HG02870 (cell line): ENCODE measurements around the gene MCHR2.
"Not testable (repeated sequence)": the region's sequence is repeated elsewhere in the genome, so short reads cannot be mapped to it uniquely, and the experiment has no call there.

Experiments used
- ATAC-seq: cut with Tn5 transposase; IDR thresholded peaks from one replicate; pipeline ENCODE4 v1.9.1; 2021; ENCODE audit warnings: mild to moderate bottlenecking, moderate library complexity; ENCODE audit not compliant: unreplicated experiment

The MCHR2 gene, protein sequence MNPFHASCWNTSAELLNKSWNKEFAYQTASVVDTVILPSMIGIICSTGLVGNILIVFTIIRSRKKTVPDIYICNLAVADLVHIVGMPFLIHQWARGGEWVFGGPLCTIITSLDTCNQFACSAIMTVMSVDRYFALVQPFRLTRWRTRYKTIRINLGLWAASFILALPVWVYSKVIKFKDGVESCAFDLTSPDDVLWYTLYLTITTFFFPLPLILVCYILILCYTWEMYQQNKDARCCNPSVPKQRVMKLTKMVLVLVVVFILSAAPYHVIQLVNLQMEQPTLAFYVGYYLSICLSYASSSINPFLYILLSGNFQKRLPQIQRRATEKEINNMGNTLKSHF

GRCh38 chr6:99993533-99994251, at the start of gene MCHR2:
Gene MCHR2 (minus strand): TSS chr6:99994223. CDS start chr6:99956147, 38,076 bp downstream.
- ATAC-seq = no peak

DNA sequence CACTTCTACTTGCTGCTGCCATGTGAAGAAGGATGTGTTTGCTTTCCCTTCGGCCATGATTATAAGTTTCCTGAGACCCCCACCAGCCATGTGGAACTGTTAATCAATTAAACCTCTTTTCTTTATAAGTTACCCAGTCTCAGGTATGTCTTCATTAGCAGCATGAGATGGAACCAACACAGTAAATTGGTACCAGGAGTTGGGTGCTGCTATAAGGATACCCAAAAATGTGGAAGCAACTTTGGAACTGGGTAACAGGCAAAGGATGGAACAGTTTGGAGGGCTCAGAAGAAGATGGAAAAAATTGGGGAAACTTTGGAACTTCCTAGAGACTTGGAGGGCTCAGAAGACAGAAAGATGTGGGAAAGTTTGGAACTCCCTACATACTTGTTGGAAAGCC, 44.5 kb upstream of the MCHR2 start:
- not testable (repeated sequence) for ATAC-seq

GRCh38 chr6:100035873-100036653, 42.0 kb upstream of the MCHR2 start:
- ATAC-seq = no peak

DNA sequence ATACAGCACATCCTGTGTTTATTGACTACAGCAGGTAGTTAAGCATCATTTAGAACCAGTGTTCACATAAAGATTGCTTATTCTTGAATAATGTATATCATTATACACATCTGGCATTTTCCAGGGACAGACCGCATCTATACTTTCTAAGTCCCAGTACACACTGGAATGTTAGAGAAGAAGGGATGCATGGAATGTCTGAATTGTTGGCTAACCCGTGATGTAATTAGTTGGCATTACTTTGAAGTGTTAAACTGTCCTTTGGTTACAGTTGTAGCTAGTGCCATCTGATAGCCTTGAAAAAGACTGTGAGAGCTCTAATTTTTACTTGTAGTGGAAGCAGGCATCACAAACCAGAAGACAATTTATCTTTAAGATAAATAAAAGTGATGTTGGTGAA, 29.8 kb upstream of the MCHR2 start:
- ATAC-seq = no peak

- ATAC-seq = no peak
Observed at GRCh38 chr6:100022847-100023246, 28.8 kb upstream of the MCHR2 start.

DNA sequence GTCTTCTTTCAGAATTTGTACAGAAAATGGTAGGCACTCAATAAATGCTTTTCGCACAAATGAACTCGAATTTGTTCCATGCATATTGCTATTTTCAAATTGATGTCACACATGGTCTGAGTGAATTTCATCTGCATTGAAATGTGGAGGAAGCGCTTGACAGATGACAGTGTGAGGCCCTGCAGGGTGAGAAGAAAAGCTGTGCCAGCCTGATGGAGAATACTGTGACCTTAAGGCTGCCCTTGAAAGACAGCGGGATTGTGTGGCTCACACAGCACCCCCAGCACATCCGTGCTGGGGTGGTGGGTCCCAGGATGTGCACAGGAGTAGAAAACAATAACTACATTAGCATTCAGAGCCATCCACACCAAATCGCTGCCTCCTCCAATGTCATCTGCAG, 14.8 kb upstream of the MCHR2 start:
- no peak for ATAC-seq

DNA sequence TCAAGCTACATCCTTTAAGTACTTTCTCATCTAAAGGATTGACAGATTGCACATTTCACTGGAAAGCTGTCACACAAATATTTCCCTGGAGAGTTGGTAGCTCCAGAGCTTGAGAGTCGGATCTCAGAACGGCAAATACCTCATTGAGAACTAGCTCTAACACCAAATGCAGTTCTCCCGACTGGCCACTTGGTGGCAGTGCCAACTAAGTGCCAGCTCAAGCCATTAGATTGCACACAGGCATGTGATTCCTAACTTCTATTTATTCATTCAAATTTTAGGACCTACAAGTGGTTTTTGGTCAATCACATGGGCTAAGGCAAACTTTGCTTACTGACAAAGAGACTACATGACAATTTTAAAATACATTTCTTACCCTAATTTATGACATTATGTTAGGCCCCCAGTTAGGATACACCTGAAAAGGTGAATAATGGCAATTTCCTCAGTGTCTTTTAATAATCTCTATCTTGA, 7.9 kb upstream of the MCHR2 start:
- peak; percentile 86 for ATAC-seq

DNA sequence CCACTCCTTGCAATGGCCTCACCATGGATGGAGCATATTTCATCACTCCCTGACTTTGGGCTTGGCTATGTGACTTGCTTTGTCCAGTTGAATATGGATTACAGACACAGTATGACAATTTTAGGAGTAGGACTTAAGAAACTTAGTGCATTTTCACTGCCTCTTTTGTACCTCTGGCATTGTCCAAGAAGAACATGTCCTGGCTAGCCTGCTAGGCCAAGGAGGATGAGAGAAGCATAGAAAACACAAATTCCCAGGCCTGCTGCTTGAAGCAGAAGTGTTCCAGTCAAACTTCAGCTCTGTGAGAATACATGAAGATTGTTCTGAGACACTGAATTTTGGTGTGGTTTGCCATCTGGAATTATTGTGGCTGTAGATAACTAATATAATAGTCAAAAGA, 3.1 kb upstream of the MCHR2 start:
- no peak for ATAC-seq

DNA sequence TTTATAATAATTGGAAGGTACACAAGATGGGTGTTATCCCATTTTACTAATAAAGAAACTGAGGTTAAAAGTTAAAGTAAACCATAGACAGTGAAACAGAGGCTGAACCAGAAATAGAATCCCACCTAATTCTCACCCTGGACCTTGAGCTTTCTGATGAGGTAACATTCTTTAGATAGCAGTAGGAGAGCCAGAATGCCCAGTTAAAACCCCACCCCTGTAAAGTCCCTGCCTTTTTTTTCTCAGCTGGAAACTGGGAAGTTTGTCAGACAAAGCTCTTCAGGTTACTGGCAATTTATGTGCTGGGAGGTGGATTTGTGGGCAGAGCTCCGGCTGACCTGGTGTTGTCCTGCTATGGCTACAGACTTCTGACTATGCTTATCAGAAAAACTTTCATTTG, 1.9 kb upstream of the MCHR2 start:
- ATAC-seq = no peak

- ATAC-seq = no peak
Observed at GRCh38 chr6:99993146-99993532, 884 bp downstream of the MCHR2 start.

- no peak for ATAC-seq
Observed at GRCh38 chr6:99991955-99992354, 2.1 kb downstream of the MCHR2 start.

- no peak for ATAC-seq
Observed at GRCh38 chr6:99980741-99981140, 13.3 kb downstream of the MCHR2 start.

- no peak for ATAC-seq
Observed at GRCh38 chr6:99979953-99980352, 14.1 kb downstream of the MCHR2 start.

DNA sequence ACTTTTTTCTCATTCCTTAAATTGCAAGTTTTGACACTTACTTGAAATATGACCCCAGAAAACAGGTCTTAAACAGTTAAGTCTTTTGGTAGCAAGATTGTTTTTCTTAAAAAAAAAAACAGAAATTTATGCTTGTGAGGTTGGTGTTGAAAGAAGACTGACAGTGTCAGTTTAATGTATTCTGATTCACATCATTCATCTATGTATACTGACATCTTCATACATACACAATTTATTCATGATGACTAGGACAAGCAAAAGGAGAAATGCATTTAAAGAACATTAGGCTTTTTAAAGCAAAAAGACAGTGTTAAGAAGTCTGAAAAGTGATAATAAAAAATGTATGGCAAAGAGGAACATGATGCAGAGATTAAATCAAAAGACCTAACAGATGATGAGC, 27.0 kb downstream of the MCHR2 start:
- ATAC-seq = no peak

- no peak for ATAC-seq
Observed at GRCh38 chr6:99960027-99960426, 34.0 kb downstream of the MCHR2 start.

GRCh38 chr6:99951016-99951805, 42.8 kb downstream of the MCHR2 start:
- no peak for ATAC-seq

DNA sequence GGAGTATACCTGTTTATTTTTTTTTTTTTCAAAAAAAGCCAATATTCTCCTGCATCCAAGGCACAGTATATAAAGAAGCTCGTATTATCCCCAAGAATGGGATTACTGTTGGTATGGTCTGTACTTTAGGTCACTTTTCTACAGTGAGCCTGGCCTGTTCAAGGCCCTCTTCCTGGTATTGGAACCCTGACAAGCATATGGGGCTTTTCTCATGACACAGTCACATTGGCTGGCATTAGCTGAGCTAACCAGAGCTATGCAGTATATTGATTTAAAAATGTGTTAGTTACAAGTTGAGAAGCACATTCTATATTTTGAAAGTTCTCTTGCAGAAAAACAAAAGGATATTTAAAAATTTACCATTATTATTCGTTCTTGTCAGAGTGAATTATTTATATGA, 48.0 kb downstream of the MCHR2 start:
- no peak for ATAC-seq

GRCh38 chr6:99943846-99944245, 50.2 kb downstream of the MCHR2 start:
- no peak for ATAC-seq

GRCh38 chr6:99940582-99940981, 53.4 kb downstream of the MCHR2 start:
- ATAC-seq = no peak

- ATAC-seq = no peak
Observed at GRCh38 chr6:99933129-99933528, 60.9 kb downstream of the MCHR2 start.

- ATAC-seq = no peak
Observed at GRCh38 chr6:99912657-99913056, 81.4 kb downstream of the MCHR2 start.
